Left ventricle myocardium superior (tissue), 1 donor: ENCODE data around the gene ARHGEF3. TPM values are rescaled to one million over a fixed set of nuclear protein-coding genes. Genes with fewer than 3 reads are reported as not detected.

Source experiments
- ATAC-seq: fragments of 200-7000 bp; cut with Tn5 transposase; one replicate; pipeline ENCODE4 v1.9.1; 2020; ENCODE audit warnings: mild to moderate bottlenecking, moderate library complexity
- DNase-seq: peaks from one replicate; pipeline ENCODE4 v3.0.0-alpha.2; 2020
- intact Hi-C: fragments of 100-400 bp; cut with micrococcal nuclease; formaldehyde crosslinking; loops from one replicate; pipeline ENCODE4 v1.11.0; 2022
- total RNA-seq: library from RNA; stranded (reverse); fragmentation: NEBNext Ultra II Directional; extraction: Animal tissue kit (Norgen Biotek cat#: 25700); gene quantifications from one replicate; pipeline ENCODE4 v1.2.1, GENCODE V29; 2021
- donor health status: DM: no; HTN: yes; CAD: no; lungs with severe emphysema.

The ARHGEF3 gene
- total RNA-seq, 1 donor from 2014 or later: 17.6 TPM

DNA sequence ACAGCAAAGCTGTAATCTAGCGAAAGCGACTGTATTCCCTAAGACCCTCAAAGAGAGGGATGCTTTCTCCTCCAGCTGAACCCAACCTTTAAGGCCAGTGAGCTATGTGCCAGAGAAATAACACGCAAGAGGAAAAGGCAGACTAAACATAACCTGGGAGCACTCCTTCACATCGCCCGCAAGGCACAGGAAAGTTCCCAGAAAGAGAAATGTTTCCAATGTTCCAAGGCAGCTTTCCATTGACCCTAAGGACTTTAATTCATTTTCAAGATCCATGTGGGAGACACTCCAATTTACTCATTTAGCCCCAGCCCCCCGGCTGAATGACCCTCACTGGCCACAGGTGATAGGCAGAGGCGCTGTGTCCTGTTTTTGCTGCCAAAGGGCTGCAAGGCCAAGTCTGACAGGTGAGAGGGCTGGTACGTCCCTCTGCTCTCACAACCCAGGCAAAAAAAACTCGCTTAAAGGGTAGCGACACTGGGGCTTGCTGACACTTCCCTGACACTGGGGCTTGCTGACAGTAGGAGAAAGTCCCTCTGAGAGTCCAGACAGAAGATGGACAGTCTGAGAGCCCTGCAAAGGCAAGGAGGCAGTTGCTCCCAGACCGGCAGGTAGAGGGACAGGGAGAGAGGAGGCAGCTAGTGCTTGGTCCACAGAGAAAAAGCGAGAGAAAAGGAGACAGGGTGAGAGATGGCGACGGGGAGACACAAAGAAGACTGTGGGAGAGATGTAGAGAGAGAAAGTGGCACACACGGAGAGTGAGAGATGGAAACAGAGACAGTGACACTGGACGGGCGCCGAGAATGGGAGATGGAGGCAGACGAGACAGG, 702 bp downstream of the ARHGEF3 start:
- no peak for DNase-seq
- intact Hi-C loops: loop anchor here (10.0 kb wide), 1 partner anchor 184 kb away; no protein-coding TSS in a partner anchor
- ATAC-seq: peak; percentile 30

- DNase-seq (no peak), ATAC-seq (peak; percentile 7)
- intact Hi-C loops: loop anchor here (10.0 kb wide), 1 partner anchor 185 kb away; no protein-coding TSS in a partner anchor
These were observed 1.5 kb downstream of the ARHGEF3 start for GRCh38 chr3:56800130-56800831.

GRCh38 chr3:56799251-56799882, 2.4 kb downstream of the ARHGEF3 start:
- intact Hi-C loops: loop anchor here (2.0 kb wide), 1 partner anchor 97 kb away; no protein-coding TSS in a partner anchor
- ATAC-seq: peak; percentile 28

GRCh38 chr3:56796996-56797395, 4.8 kb downstream of the ARHGEF3 start:
- intact Hi-C loops: no loop called here
- ATAC-seq (no peak), DNase-seq (no peak)

More at GRCh38 chr3:56799251-56799882, 2.4 kb downstream of the ARHGEF3 start:
- no peak for DNase-seq

DNA sequence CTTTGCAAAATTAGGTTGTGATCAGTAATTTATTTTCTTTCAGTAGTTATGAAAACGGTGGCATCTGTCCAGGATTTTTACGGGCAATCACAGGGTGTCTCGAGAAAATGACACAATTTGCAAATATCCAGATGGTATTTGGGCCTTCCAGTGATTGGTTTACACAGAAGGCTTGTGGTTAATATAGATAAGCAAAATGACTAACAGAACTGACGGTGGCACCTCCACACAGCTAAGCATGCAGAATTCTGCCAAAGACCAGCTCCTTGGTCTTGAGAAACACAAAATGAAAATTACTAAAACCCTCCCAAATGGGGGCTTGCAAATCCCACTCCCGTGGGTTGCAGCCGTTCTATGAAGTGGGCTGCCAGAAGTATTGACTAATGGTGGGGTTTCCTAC, 5.5 kb downstream of the ARHGEF3 start:
- DNase-seq: no peak
- no peak for ATAC-seq
- intact Hi-C loops: no loop called here

DNA sequence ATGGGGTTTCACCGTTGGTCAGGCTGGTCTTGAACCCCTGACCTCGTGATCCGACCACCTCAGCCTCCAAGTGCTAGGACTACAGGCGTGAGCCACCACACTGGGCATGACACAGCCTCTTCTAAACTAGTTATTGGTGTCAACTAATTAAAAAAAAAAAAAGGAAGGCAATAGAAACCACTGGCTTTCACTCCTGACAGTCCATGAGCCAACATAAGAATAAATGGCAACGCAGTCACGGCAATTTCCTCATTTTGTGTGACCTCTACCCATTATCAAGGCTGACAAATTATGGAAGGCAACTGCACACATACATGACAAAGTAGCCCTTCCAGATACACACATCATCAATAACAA, 5.9 kb downstream of the ARHGEF3 start:
- intact Hi-C loops: no loop called here
- DNase-seq (no peak), ATAC-seq (no peak)

DNA sequence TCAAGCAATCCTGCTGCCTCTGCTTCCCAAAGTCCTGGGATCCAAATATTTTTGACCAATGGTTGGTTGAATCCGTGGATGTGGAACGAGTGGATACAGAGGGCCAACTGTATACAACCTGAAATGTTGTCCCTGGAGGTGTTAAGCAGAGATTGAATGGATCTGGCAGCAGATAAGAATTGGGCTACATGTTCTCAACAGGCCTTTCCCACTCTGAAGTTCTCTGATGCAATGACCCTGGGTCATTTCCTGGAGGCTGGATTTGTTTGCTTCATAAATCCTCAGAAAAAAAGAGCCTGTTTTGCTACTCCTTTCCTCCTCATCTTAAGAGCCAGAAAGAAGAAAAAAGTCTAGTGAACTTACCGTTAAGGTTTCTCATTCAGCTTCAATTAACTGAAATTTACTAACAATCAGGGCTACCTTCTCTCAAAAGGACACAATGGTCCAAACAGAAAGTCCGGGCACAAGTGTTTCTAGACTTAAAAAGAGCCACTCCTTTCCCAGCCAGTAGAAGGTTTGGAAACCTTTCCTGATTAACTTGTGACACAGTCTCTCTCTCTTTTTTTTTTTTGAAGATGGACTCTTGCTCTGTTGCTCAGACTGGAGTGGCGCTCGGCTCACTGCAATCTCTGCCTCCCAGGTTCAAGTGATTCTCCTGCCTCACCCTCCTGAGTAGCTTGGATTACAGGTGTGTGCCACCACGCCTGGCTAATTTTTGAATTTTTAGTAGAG, 6.5 kb downstream of the ARHGEF3 start:
- intact Hi-C loops: no loop called here
- no peak for ATAC-seq

DNA sequence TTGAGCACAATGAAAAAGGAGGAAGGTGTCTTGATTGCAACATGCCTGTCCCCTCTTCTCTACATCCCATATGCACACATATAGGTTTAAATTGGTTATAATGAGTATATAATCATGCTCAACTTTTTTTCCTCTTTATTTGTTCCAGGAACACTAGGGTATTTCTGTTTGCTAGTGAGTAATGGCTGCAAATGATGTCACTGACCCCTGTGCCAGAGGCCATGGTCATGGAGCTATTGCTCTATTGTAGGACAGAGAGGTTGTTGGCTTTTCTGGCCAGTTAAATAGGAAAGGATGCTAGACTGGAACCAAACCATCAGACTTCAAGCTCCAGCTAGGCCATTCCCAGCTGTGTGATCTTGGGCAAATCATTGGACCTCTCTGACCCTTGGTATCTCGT, 9.6 kb downstream of the ARHGEF3 start:
- intact Hi-C loops: no loop called here
- no peak for ATAC-seq

More for the DNA sequence above, 6.5 kb downstream of the ARHGEF3 start:
- no peak for DNase-seq

GRCh38 chr3:56790016-56790821, 11.5 kb downstream of the ARHGEF3 start:
- no peak for DNase-seq
- peak; percentile 71 for ATAC-seq
- intact Hi-C loops: no loop called here

More for the DNA sequence above, 9.6 kb downstream of the ARHGEF3 start:
- no peak for DNase-seq

GRCh38 chr3:56789076-56789475, 12.7 kb downstream of the ARHGEF3 start:
- intact Hi-C loops: no loop called here
- no peak for ATAC-seq

DNA sequence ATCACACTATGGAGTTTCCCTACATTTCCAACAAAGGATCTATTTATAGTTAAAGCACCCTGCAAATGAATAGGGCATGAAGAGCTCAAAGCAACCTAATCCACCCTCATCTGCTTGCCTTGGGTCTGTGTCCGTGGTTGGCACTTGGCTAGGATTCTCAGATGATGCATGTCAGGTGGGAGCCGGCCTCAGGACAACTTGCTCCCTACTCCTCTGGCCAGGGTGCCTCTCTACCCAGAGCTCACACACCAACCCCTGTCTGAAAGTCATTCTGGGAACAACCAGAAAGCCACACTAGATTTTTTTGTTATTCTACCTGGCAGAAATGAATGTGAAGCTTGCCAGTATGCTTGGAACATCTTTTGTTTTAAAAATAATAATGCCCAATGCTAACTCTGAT, 13.2 kb downstream of the ARHGEF3 start:
- intact Hi-C loops: no loop called here
- DNase-seq (no peak), ATAC-seq (peak; percentile 32)

More at GRCh38 chr3:56789076-56789475, 12.7 kb downstream of the ARHGEF3 start:
- no peak for DNase-seq

DNA sequence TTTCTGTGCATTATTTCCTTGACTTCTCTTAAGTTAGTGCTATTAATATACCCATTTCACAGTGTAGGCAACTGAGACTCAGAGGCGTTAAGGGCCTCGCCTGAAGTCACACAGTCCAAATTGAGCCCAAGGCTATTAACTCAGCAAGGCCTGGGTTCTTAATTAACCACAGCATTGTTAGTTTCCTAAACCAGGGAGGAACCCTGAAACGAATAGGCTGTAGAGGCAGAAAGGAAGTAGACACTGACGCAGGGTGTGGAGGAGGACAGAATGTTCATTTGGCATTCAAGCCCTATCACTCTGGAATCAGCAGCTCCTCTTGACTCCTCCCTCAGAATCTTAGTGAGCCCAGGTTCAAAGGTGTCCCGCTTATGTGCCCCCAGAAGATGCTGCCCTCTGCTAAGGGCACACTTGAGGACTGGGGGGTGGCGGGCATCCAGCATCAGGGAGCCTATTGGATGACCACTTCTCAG, 13.9 kb downstream of the ARHGEF3 start:
- DNase-seq (no peak), ATAC-seq (peak; percentile 19)
- intact Hi-C loops: no loop called here

- DNase-seq (no peak), ATAC-seq (no peak)
- intact Hi-C loops: no loop called here
These were observed 14.4 kb downstream of the ARHGEF3 start for GRCh38 chr3:56787258-56787775.

DNA sequence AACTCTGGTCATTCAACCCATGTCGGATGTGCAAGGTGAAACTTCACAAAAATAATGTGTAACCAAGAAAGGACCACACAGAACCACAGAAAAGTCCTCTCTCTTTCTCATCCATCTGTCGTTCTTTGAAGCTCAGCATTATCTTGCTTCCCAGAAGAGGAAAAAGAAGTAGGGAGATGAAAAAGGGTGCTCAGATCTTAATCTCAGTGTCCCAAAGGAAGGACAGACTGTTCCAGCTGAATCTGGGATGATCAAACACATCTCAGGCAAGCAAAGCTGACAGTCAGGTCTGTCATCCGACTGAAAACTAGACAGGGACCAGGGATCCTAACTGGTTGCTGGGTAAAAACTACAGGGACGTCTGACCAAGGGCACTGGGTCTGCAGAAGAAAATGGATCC, 16.2 kb downstream of the ARHGEF3 start:
- DNase-seq (no peak), ATAC-seq (no peak)
- intact Hi-C loops: no loop called here

DNA sequence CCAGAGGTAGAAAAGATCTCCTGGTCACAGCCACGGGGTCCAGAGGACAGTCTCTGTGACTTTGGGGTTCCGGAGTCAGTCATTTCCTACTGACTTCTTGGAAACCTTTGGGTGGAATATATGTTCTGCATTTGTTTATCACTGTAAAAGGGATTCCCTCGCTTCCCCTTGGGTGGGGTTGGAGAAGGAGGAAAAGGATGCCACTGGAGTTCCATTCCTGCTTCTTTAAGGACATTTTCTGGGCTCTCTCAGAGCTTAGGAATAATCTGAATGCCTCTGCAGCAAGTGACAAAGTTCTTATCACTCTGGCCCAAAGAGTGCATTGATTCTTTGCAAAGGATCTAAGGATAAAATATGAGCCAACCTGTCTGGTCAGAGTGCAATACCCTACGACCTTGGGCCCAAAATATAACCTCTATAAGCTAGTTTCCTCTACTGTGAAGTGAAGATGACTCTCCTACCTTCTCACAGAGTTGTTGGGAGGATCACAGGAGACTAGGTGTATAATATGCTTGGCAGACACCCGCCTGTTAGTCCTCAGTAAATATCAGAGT, 17.2 kb downstream of the ARHGEF3 start:
- intact Hi-C loops: no loop called here
- ATAC-seq (peak; percentile 7), DNase-seq (no peak)

GRCh38 chr3:56783644-56784447, 17.9 kb downstream of the ARHGEF3 start:
- ATAC-seq (peak; percentile 74), DNase-seq (no peak)
- intact Hi-C loops: no loop called here

GRCh38 chr3:56782906-56783305, 18.8 kb downstream of the ARHGEF3 start:
- intact Hi-C loops: no loop called here
- ATAC-seq (peak; percentile 25), DNase-seq (no peak)
